Spleen (tissue), 7 donors: ENCODE results near the gene KIAA1586.

Source experiments
- POLR2A ChIP-seq, 3 donors: fragments of 450-650 bp; IDR thresholded peaks; one replicate each; pipeline ENCODE4 v1.5.1; 2017; ENCODE audit warnings: antibody characterized with exemption in 3 of 3, mild to moderate bottlenecking in 1 of 3
- TF ChIP-seq, protein P1 (sequence below), 11 experiments: fragments of 200-600 bp in 7 of 11; fragments of 450-650 bp in 4 of 11; sonication (generic) in 4 of 11; IDR thresholded peaks in 8 of 11; conservative IDR thresholded peaks in 3 of 11; 1 replicate in 7 of 11; 2 replicates in 4 of 11; pipeline versions ENCODE4 v1.4.0 to v1.8.0; 2016 to 2021; ENCODE audit warnings: antibody characterized with exemption in 11 of 11, inconsistent platforms in 4 of 11, mild to moderate bottlenecking in 1 of 11
- donor health status: DM: no; HTN: no; CAD: no; lungs with moderate emphysema.
- donor health status: DM: no; HTN: no; CAD: no.
- donor health status: DM: no; HTN: no; CAD: no.

- TF ChIP-seq, protein P1, sequence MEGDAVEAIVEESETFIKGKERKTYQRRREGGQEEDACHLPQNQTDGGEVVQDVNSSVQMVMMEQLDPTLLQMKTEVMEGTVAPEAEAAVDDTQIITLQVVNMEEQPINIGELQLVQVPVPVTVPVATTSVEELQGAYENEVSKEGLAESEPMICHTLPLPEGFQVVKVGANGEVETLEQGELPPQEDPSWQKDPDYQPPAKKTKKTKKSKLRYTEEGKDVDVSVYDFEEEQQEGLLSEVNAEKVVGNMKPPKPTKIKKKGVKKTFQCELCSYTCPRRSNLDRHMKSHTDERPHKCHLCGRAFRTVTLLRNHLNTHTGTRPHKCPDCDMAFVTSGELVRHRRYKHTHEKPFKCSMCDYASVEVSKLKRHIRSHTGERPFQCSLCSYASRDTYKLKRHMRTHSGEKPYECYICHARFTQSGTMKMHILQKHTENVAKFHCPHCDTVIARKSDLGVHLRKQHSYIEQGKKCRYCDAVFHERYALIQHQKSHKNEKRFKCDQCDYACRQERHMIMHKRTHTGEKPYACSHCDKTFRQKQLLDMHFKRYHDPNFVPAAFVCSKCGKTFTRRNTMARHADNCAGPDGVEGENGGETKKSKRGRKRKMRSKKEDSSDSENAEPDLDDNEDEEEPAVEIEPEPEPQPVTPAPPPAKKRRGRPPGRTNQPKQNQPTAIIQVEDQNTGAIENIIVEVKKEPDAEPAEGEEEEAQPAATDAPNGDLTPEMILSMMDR (IDR thresholded peaks at IDR 0.05 in 8 of 11, conservative IDR thresholded peaks at IDR 0.05 in 3 of 11) = no peak
- no peak for TF ChIP-seq POLR2A (IDR thresholded peaks at IDR 0.05)
Measured at GRCh38 chr6:57026001-57026400, 20.5 kb upstream of the KIAA1586 start.
